ENCODE results near the gene QSOX2.
A peak's percentile ranks its signal among the peaks of the same experiment; 100 is the strongest.
"Not testable (repeated sequence)": the region's sequence is repeated elsewhere in the genome, so short reads cannot be mapped to it uniquely, and the experiment has no call there.

The QSOX2 gene

GRCh38 chr9:136281421-136282271 lies 36.0 kb upstream of the QSOX2 start:
- DNase-seq: no peak

GRCh38 chr9:136280535-136281315 lies 35.1 kb upstream of the QSOX2 start:
- no peak for DNase-seq

GRCh38 chr9:136279471-136279870 lies 33.9 kb upstream of the QSOX2 start:
- DNase-seq: no peak

- DNase-seq: no peak
Measured at GRCh38 chr9:136278894-136279293, 33.3 kb upstream of the QSOX2 start.

- DNase-seq: no peak
Measured at GRCh38 chr9:136278221-136278620, 32.6 kb upstream of the QSOX2 start.

GRCh38 chr9:136277746-136278145 lies 32.1 kb upstream of the QSOX2 start:
- DNase-seq: no peak

- no peak for DNase-seq
Measured at GRCh38 chr9:136276716-136277115, 31.1 kb upstream of the QSOX2 start.

GRCh38 chr9:136275655-136276429 lies 30.2 kb upstream of the QSOX2 start:
- DNase-seq: no peak

- no peak for DNase-seq
Measured at GRCh38 chr9:136274786-136275654, 29.4 kb upstream of the QSOX2 start.

GRCh38 chr9:136273921-136274785 lies 28.5 kb upstream of the QSOX2 start:
- DNase-seq: no peak

GRCh38 chr9:136273244-136273865 lies 27.7 kb upstream of the QSOX2 start:
- no peak for DNase-seq

- no peak for DNase-seq
Measured at GRCh38 chr9:136270173-136270705, 24.6 kb upstream of the QSOX2 start.

- no peak for DNase-seq
Measured at GRCh38 chr9:136268735-136269134, 23.1 kb upstream of the QSOX2 start.

- no peak for DNase-seq
Measured at GRCh38 chr9:136268318-136268717, 22.7 kb upstream of the QSOX2 start.

- peak in 1 of 2 experiments; percentile 74 for DNase-seq
Measured at GRCh38 chr9:136267261-136268111, 21.9 kb upstream of the QSOX2 start.

GRCh38 chr9:136266641-136267040 lies 21.0 kb upstream of the QSOX2 start:
- DNase-seq: not testable (repeated sequence)

GRCh38 chr9:136265561-136266355 lies 20.1 kb upstream of the QSOX2 start:
- DNase-seq: no peak
